RWPE1 (cell line): ENCODE data around the gene MFSD6.
"Not testable (repeated sequence)": the region's sequence is repeated elsewhere in the genome, so short reads cannot be mapped to it uniquely, and the experiment has no call there.

ENCODE experiments used
- CTCF ChIA-PET: fragments of 350-600 bp; sonication (Branson Sonifier 250); formaldehyde crosslinking; extraction: SDS; loops from one replicate; lab custom pipeline; 2021; lab: Yijun Ruan, JAX
- POLR2A ChIA-PET: fragments of 400-600 bp; formaldehyde crosslinking; extraction: SDS; loops from one replicate; lab custom pipeline; 2020; ENCODE audit warnings: antibody characterized with exemption; ENCODE audit not compliant: low non-redundant PET; lab: Yijun Ruan, JAX
- DNase-seq: peaks from one replicate; pipeline ENCODE4 v3.0.0; 2012; ENCODE audit warnings: low spot score
- H3K27ac ChIP-seq: fragments of 450-650 bp; 2 replicates; pipeline ENCODE4 v1.5.1; 2017
- TF ChIP-seq, protein P1 (sequence below): fragments of 450-650 bp; conservative IDR thresholded peaks from 2 replicates; pipeline ENCODE4 v1.5.1; 2017; ENCODE audit warnings: low read depth, mild to moderate bottlenecking

The MFSD6 gene

GRCh38 chr2:190482451-190482850 lies 74.3 kb downstream of the MFSD6 start:
- DNase-seq = no peak
- ChIA-PET CTCF (interaction anchor here (0.5 to 0.7 kb wide), 2 partner anchors 82 to 1134 kb away, joined by 3 read pairs; no protein-coding TSS in a partner anchor), POLR2A (no interaction called here)
- TF ChIP-seq, protein P1, sequence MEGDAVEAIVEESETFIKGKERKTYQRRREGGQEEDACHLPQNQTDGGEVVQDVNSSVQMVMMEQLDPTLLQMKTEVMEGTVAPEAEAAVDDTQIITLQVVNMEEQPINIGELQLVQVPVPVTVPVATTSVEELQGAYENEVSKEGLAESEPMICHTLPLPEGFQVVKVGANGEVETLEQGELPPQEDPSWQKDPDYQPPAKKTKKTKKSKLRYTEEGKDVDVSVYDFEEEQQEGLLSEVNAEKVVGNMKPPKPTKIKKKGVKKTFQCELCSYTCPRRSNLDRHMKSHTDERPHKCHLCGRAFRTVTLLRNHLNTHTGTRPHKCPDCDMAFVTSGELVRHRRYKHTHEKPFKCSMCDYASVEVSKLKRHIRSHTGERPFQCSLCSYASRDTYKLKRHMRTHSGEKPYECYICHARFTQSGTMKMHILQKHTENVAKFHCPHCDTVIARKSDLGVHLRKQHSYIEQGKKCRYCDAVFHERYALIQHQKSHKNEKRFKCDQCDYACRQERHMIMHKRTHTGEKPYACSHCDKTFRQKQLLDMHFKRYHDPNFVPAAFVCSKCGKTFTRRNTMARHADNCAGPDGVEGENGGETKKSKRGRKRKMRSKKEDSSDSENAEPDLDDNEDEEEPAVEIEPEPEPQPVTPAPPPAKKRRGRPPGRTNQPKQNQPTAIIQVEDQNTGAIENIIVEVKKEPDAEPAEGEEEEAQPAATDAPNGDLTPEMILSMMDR = no peak
- no peak overlapping the region for H3K27ac ChIP-seq

DNA sequence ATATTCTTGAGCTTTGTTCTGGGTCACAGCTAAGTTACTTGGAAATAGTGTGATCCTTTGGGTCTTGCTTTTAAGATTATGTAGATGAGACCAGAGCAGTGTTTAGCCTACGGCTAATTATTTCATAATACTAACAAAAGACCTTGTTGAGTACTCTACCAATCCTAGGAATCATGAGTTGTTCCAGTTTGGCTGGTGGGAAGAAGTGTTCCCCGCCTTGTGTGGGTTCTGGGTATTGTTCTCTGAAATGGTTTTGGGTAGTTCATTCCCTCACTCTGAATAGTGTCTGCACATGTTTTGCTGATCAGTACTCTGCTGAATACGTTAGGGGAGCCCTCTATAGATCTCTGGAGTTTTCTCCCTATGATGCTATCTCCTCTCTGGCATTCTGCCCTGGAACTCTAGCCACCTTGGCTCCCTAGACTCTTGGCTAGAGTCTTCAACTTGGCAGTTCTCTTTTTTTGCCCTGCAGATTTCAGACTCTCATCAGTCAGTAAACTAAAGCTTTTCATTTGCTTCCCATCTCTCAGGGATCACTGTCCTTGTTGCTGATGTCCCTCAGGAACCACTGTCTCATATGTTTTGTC lies 78.0 kb downstream of the MFSD6 start:
- POLR2A ChIA-PET = no interaction called here
- H3K27ac ChIP-seq = no peak overlapping the region
- no peak for DNase-seq
- TF ChIP-seq, protein P1 = no peak
- CTCF ChIA-PET = no interaction called here

GRCh38 chr2:190488516-190489233 lies 80.5 kb downstream of the MFSD6 start:
- ChIA-PET CTCF (interaction anchor here (0.5 kb wide), 1 partner anchor 83 kb away, joined by 3 read pairs; no protein-coding TSS in a partner anchor), POLR2A (no interaction called here)
- TF ChIP-seq, protein P1 = no peak
- H3K27ac ChIP-seq = no peak overlapping the region
- DNase-seq = no peak

GRCh38 chr2:190489475-190489874 lies 81.3 kb downstream of the MFSD6 start:
- no peak overlapping the region for H3K27ac ChIP-seq
- ChIA-PET POLR2A (no interaction called here), CTCF (no interaction called here)
- DNase-seq = no peak
- TF ChIP-seq, protein P1 = no peak

DNA sequence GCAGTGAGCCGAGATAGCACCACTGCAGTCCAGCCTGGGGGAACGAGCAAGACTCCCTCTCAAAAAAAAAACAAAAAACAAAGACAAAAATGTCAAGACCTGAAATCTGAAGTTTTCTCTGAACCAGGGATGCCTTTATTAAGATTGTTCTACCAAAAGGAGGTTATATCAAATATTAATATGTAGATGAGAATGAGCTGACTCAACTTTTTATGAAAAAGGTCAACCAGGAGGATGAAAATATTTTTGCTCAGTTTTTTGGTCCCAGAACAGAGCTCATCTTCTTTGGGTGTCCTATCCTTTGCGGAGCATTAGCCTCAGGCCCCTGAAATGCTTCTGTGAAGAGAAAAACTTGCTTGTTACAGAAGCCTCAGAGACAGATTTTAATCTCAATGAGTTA lies 82.3 kb downstream of the MFSD6 start:
- TF ChIP-seq, protein P1 = no peak
- POLR2A ChIA-PET = no interaction called here
- CTCF ChIA-PET = interaction anchor here (0.5 to 0.7 kb wide), 2 partner anchors 107 to 136 kb away, joined by 3 to 5 read pairs; no protein-coding TSS in a partner anchor
- no peak overlapping the region for H3K27ac ChIP-seq
- DNase-seq = no peak

DNA sequence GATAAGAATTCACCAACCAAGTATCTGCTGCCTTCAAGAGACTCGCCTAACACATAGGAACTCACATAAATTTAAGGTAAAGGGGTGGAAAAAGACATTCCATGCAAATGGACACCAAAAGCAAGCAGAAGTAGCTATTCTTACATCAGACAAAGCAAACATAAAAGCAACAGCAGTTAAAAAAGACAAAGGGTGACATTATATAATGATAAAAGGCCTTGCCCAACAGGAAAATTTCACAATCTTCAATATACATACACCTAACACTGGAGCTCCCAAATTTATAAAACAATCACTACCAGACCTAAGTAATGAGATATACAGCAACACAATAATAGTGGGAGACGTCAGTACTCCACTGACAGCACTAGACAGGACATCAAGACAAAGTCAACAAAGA lies 84.9 kb downstream of the MFSD6 start:
- no peak for DNase-seq
- H3K27ac ChIP-seq = no peak overlapping the region
- TF ChIP-seq, protein P1 = no peak
- ChIA-PET CTCF (no interaction called here), POLR2A (no interaction called here)

- DNase-seq, CTCF ChIA-PET, H3K27ac ChIP-seq, POLR2A ChIA-PET: not testable (repeated sequence)
Observed at GRCh38 chr2:190494600-190495227, 86.6 kb downstream of the MFSD6 start.
